ENCODE measurements around the gene CELA3B.
"Not testable (repeated sequence)": the region's sequence is repeated elsewhere in the genome, so short reads cannot be mapped to it uniquely, and the experiment has no call there.

- not testable (repeated sequence) for TF ChIP-seq CTCF (IDR thresholded peaks at IDR 0.05; ENCODE audit: poor library complexity); EZH2 (IDR thresholded peaks at IDR 0.05; ENCODE audit: borderline replicate concordance); EZH2phosphoT487 (IDR thresholded peaks at IDR 0.05; ENCODE audit: low read depth, severe bottlenecking, unreplicated experiment)
Measured at GRCh38 chr1:22006736-22007135, 29.9 kb downstream of the CELA3B start.

Measured in hepatocyte (in vitro differentiated cells).